Smooth muscle cell of the brain vasculature (primary cell): ENCODE results near the gene SYT8.
"Not testable (repeated sequence)": the region's sequence is repeated elsewhere in the genome, so short reads cannot be mapped to it uniquely, and the experiment has no call there.

ENCODE experiments used
- DNase-seq: peaks from one replicate; pipeline ENCODE4 v3.0.0-alpha.2; 2012; ENCODE audit warnings: low read depth, low spot score

Gene SYT8

DNA sequence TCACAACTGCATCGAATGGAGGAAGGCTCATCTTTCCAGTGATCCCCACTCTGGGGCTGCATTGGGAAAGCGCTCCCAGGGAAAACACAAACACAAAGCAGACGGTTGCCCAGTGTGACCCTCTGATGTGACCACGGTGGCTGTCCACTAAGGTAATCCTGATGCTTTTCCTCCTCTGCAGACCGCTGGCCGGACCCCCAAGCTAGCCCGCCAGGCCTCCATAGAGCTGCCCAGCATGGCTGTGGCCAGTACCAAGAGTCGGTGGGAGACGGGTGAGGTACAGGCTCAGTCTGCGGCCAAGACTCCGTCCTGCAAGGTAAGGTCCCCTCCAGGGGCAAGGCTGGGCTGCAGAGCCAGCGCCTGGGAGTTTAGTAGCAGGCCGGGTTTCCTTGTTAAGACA lies 51.8 kb downstream of the SYT8 start:
- DNase-seq: not testable (repeated sequence)
